HuH-7 (cell line): ENCODE measurements around the gene GLDC.
"Not testable (repeated sequence)": the region's sequence is repeated elsewhere in the genome, so short reads cannot be mapped to it uniquely, and the experiment has no call there.

ENCODE experiments used
- DNase-seq: peaks from one replicate; pipeline ENCODE4 v3.0.0; 2011; ENCODE audit warnings: low spot score

GLDC gene

GRCh38 chr9:6565312-6565711 is 80.2 kb downstream of the GLDC start:
- no peak for DNase-seq

- DNase-seq = no peak
Measured at GRCh38 chr9:6564868-6565267, 80.7 kb downstream of the GLDC start.

GRCh38 chr9:6564360-6564759 is 81.2 kb downstream of the GLDC start:
- no peak for DNase-seq

- no peak for DNase-seq
Measured at GRCh38 chr9:6562871-6563430, 82.6 kb downstream of the GLDC start.

- DNase-seq = no peak
Measured at GRCh38 chr9:6562201-6562600, 83.3 kb downstream of the GLDC start.

GRCh38 chr9:6557883-6558616 is 87.5 kb downstream of the GLDC start:
- no peak for DNase-seq

- no peak for DNase-seq
Measured at GRCh38 chr9:6553866-6554265, 91.7 kb downstream of the GLDC start.

- no peak for DNase-seq
Measured at GRCh38 chr9:6552498-6553121, 92.9 kb downstream of the GLDC start.

GRCh38 chr9:6552033-6552432 is 93.5 kb downstream of the GLDC start:
- DNase-seq = no peak

GRCh38 chr9:6551136-6551535 is 94.4 kb downstream of the GLDC start:
- no peak for DNase-seq

GRCh38 chr9:6549106-6549800 is 96.3 kb downstream of the GLDC start:
- DNase-seq = no peak

- no peak for DNase-seq
Measured at GRCh38 chr9:6545017-6545691, 100.4 kb downstream of the GLDC start.

- no peak for DNase-seq
Measured at GRCh38 chr9:6543204-6543603, 102.3 kb downstream of the GLDC start.

- DNase-seq = not testable (repeated sequence)
Measured at GRCh38 chr9:6542617-6543016, 102.9 kb downstream of the GLDC start.

GRCh38 chr9:6538666-6539071 is 106.9 kb downstream of the GLDC start:
- no peak for DNase-seq

- no peak for DNase-seq
Measured at GRCh38 chr9:6535594-6535993, 109.9 kb downstream of the GLDC start.

- DNase-seq = no peak
Measured at GRCh38 chr9:6525326-6526045, 120.0 kb downstream of the GLDC start.

- DNase-seq = no peak
Measured at GRCh38 chr9:6522263-6522662, 123.3 kb downstream of the GLDC start.

- DNase-seq = no peak
Measured at GRCh38 chr9:6512085-6512657, 133.4 kb downstream of the GLDC start.

GRCh38 chr9:6506571-6506970 is 139.0 kb downstream of the GLDC start:
- DNase-seq = no peak

GRCh38 chr9:6502399-6502798 is 143.1 kb downstream of the GLDC start:
- no peak for DNase-seq
